ENCODE results near the gene NBPF26. TPM values are rescaled to one million over a fixed set of nuclear protein-coding genes. Genes with fewer than 3 reads are reported as not detected.

NBPF26 gene
- total RNA-seq, result 7.6 and 10.4 TPM in 2 replicates

GRCh38 chr1:120723715-120724402 lies at the start of gene NBPF26:
NBPF26 (plus strand) TSS chr1:120723945.

Other genes with a start within 250 kb of the NBPF26 start
- not detected in 2 replicates for gene PPIAL4A, start 165.8 kb downstream of the NBPF26 start, total RNA-seq